ENCODE results near the gene LGR4.

GRCh38 chr11:27501100-27501499 lies 28.5 kb upstream of the LGR4 start:
- TF ChIP-seq POLR2A (IDR thresholded peaks at IDR 0.05), result no peak
- TF ChIP-seq, protein P1, sequence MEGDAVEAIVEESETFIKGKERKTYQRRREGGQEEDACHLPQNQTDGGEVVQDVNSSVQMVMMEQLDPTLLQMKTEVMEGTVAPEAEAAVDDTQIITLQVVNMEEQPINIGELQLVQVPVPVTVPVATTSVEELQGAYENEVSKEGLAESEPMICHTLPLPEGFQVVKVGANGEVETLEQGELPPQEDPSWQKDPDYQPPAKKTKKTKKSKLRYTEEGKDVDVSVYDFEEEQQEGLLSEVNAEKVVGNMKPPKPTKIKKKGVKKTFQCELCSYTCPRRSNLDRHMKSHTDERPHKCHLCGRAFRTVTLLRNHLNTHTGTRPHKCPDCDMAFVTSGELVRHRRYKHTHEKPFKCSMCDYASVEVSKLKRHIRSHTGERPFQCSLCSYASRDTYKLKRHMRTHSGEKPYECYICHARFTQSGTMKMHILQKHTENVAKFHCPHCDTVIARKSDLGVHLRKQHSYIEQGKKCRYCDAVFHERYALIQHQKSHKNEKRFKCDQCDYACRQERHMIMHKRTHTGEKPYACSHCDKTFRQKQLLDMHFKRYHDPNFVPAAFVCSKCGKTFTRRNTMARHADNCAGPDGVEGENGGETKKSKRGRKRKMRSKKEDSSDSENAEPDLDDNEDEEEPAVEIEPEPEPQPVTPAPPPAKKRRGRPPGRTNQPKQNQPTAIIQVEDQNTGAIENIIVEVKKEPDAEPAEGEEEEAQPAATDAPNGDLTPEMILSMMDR (IDR thresholded peaks at IDR 0.05), result no peak

All from Peyer's patch (tissue), 4 donors.